ENCODE results near the gene TMEFF2. TPM values are rescaled to one million over a fixed set of nuclear protein-coding genes. Genes with fewer than 3 reads are reported as not detected.
"Not testable (repeated sequence)": the region's sequence is repeated elsewhere in the genome, so short reads cannot be mapped to it uniquely, and the experiment has no call there.

The TMEFF2 gene
- total RNA-seq, 2 experiments from 2014 or later: not detected

DNA sequence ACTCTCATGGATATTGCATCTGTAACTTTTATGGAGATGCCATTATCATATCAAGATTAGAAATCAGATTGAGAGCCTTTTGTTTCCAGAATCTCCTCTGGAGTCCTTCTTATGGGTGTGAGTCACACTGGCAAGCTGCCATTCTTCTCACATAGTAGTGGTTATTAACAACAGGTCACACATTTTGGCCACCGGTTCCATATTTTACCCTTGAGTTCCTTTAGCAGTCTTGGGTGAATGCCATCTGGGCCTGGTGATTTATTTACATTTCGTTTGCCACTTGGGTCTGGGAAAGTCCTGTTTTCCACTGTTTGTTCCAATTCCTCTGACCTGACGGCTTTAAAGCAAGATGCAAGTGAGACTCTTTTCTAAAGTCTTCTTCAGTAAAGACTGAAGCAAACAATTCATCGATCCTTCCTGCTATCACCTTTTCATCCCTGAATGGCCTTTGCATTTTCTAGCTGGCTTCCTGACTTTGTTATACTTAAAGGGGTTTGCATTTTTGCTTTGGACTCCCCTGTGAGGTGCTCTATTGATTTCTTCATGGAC is 267.3 kb downstream of the TMEFF2 start:
- Mint-ChIP-seq H3K9me3 (no peaks in the 10 kb centered on the region), H3K27me3 (no peaks in the 10 kb centered on the region), H3K27ac (no peak overlapping the region), H3K36me3 (no peaks in the 10 kb centered on the region), H3K4me3 (no peak overlapping the region), H3K4me1 (no peaks in the 10 kb centered on the region)
- DNase-seq: no peak

DNA sequence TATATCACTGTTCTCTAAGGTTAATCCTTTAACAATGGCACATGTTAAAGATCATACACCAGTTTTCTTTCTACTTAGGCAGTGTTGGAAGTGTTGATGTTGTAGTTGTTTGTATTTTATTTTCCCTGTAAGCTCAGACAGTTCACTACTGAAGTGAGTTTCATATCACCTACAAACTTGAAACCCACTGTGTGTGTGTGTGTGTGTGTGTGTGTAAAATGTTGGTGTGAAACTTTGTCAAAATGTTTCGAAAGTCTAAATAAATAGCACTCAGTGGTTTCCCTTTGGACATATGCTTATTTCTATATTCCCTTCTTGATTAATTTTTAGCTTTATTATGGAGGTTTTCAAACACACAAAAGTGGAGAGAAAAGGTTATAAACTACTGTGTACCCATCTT is 268.1 kb downstream of the TMEFF2 start:
- H3K27me3 Mint-ChIP-seq: no peaks in the 10 kb centered on the region

DNA sequence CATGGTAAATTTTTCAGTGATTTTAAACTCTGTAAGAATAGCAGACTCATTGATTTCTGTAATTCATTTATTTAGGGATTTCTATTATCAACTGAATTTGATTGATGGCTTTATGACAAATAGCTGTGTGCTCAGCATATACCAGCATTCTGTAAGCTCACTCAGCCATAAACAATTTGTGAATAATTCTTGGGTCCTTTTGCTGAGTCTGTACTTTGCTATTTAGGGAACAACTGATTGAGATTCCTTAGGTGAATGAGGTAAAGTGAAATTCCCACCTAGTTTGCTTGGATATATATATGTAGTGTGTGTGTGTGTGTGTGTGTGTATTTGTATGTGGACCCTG is 271.1 kb downstream of the TMEFF2 start:
- H3K4me3 Mint-ChIP-seq: no peak overlapping the region
- H3K9me3 Mint-ChIP-seq: no peaks in the 10 kb centered on the region
- H3K27me3 Mint-ChIP-seq: no peaks in the 10 kb centered on the region
- DNase-seq: no peak
- H3K4me1 Mint-ChIP-seq: no peaks in the 10 kb centered on the region
- H3K36me3 Mint-ChIP-seq: no peaks in the 10 kb centered on the region
- no peak overlapping the region for H3K27ac Mint-ChIP-seq

More for the DNA sequence above, 268.1 kb downstream of the TMEFF2 start:
- Mint-ChIP-seq H3K36me3 (no peaks in the 10 kb centered on the region), H3K27ac (no peak overlapping the region), H3K4me1 (no peaks in the 10 kb centered on the region), H3K9me3 (no peaks in the 10 kb centered on the region), H3K4me3 (no peak overlapping the region)
- no peak for DNase-seq

DNA sequence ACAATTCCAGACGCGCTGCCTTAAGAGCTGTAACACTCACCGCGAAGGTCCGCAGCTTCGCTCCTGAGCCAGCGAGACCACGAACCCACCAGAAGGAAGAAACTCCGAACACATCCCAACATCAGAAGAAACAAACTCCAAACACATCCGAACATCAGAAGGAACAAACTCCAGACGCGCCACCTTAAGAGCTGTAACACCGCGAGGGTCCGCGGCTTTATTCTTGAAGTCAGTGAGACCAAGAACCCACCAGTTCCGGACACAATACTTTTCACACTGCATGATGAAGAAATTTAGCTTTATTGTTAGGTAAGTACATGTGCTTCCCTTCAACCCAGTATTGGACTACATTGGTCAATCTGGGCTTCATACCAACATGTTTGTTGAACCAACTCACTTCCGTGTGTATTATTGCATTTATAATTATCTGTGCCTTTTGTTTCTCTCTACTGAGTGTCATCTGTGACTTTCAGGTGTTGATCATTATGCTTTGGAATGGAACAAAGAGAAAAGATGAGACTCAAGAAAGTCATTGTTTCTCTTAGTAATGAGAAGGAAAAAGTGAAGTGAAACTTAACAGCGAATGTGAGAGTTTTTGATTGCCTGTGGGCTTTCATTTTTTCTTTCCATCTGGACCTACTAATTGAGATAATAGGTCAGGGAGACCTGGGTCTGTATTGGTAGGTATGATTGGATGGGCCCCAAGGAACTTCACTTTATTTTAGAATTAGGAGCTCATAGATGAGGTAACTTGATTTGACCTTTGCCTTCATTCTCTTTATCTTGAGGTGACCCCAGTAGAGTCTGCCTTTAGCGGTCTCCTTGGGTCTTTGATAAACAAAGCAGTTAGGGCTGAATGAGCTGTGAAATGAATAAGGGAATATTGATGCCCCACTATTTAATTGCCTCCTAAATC is 271.7 kb downstream of the TMEFF2 start:
- no peaks in the 10 kb centered on the region for H3K36me3 Mint-ChIP-seq
- H3K4me3 Mint-ChIP-seq: no peak overlapping the region
- no peak for DNase-seq
- no peaks in the 10 kb centered on the region for H3K9me3 Mint-ChIP-seq
- H3K4me1 Mint-ChIP-seq: no peaks in the 10 kb centered on the region
- no peak overlapping the region for H3K27ac Mint-ChIP-seq
- no peaks in the 10 kb centered on the region for H3K27me3 Mint-ChIP-seq

DNA sequence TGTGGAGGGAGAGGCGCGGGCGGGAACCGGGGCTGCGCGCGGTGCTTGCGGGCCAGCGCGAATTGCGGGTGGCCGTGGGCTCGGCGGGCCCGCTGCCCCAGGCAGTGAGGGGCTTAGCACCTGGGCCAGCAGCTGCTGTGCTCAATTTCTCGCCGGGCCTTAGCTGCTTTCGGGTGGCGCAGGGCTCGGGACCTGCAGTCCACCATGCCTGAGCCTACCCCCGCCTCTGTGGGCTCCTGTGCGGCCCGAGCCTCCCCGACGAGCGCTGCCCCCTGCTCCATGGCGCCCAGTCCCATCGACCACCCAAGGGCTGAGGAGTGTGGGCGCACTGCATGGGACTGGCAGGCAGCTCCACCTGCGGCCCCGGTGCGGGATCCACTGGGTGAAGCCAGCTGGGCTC is 273.1 kb downstream of the TMEFF2 start:
- not testable (repeated sequence) for H3K4me1 Mint-ChIP-seq, H3K4me3 Mint-ChIP-seq, H3K9me3 Mint-ChIP-seq

DNA sequence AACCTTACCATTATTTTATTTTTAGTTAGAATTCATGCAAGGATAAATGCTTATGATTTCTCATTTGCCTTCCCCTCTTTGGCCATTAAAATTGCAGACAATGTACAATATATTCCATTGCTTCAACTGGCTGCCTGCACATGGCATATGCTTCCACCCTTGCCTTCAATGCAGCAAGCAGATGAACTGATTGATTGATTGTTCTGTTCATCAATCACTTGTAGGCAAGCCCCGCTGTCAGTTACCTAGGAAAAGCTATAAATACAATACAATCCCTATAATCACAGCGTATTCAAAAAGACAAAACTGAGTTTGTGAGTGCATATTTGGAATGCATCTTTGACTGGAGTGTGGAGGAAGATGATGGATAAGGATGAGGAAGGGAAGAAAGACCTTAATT is 274.2 kb downstream of the TMEFF2 start:
- Mint-ChIP-seq H3K9me3 (no peaks in the 10 kb centered on the region), H3K36me3 (no peaks in the 10 kb centered on the region), H3K4me3 (no peak overlapping the region), H3K4me1 (no peaks in the 10 kb centered on the region), H3K27ac (no peak overlapping the region), H3K27me3 (peaks cover 3% of the 10 kb centered on the region)
- no peak for DNase-seq

More for the DNA sequence above, 273.1 kb downstream of the TMEFF2 start:
- H3K36me3 Mint-ChIP-seq, DNase-seq, H3K27me3 Mint-ChIP-seq, H3K27ac Mint-ChIP-seq: not testable (repeated sequence)

DNA sequence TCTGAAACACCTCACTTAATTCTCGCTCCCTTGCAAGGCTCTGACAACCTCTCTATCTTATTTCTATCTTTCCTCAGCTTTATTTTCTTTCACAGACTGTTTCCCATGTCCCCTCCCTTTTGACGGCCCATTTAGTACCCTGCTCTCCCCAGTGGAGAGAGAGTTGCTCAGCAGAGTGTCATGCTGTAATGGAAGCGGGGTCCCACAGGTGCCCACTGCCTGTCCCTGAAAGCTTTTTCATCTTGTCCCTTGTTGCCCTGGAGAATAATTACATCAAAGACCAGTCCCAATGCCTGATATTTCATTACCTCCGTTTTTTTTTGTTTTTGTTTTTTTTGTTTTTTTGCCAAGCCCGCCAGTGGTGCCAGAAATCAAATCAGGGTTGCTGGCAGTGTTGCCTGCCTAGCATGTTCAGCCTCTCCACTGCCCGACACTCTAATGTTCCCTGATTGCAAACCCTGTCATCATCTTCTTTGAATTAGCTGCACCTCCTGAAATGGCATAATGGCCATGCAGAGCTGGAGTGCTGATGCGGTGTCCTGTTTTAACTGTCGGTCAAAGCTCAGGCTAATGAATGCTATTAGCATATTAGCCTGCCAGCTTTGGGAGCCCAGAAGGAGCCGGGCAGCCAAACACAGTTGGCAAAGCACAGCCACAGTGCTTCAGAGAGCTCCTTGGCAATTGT is 276.6 kb downstream of the TMEFF2 start:
- Mint-ChIP-seq H3K4me3 (no peak overlapping the region), H3K36me3 (no peaks in the 10 kb centered on the region), H3K9me3 (no peaks in the 10 kb centered on the region), H3K27me3 (peaks cover 5% of the 10 kb centered on the region), H3K4me1 (no peaks in the 10 kb centered on the region), H3K27ac (no peak overlapping the region)
- DNase-seq: no peak

DNA sequence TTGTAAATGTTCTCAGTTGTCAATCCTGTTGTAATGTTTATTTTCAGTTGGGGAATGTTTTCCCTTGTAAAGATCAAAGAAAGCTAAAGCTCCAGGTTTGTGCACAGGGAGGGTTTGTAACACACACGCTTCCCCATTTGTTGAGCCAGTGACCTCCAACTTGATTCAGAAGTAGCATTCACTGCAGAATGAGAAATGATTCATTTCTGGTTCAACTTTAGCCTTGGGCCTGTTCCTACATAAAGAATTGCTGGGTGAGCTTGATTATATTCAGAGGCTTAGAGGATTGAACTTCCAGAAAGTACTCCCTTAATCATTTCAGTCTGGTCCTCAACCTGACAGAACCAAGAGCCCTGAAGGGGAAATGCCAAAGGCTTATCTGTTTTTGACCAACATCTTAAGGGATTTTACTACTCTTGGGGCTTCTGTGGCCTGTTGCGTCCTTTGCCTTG is 277.3 kb downstream of the TMEFF2 start:
- no peaks in the 10 kb centered on the region for H3K36me3 Mint-ChIP-seq

DNA sequence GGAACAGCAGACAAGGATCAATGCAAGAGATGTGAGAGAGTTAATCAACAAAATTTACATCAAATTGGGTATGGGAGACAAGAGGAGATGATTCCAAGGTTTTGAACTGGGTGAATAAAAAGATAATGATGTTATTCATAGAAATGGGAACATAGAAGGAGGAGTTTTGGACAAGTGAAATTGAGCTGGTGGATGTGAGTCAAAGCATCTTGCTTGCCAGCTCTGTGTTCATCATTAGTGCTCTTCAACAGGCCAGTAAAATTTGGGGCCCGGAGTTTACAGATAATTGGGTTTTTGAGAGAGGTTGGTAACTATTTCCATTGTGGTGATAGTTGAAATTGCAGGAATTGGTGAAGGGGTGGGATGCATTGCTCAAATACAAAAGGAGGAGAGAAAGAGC is 277.9 kb downstream of the TMEFF2 start:
- Mint-ChIP-seq H3K27me3 (peaks cover 5% of the 10 kb centered on the region), H3K4me3 (no peak overlapping the region), H3K36me3 (no peaks in the 10 kb centered on the region), H3K27ac (no peak overlapping the region), H3K9me3 (no peaks in the 10 kb centered on the region), H3K4me1 (no peaks in the 10 kb centered on the region)
- DNase-seq: no peak

More for the DNA sequence above, 277.3 kb downstream of the TMEFF2 start:
- no peak overlapping the region for H3K27ac Mint-ChIP-seq
- DNase-seq: no peak
- no peaks in the 10 kb centered on the region for H3K9me3 Mint-ChIP-seq
- H3K27me3 Mint-ChIP-seq: peaks cover 5% of the 10 kb centered on the region
- no peaks in the 10 kb centered on the region for H3K4me1 Mint-ChIP-seq
- H3K4me3 Mint-ChIP-seq: no peak overlapping the region

DNA sequence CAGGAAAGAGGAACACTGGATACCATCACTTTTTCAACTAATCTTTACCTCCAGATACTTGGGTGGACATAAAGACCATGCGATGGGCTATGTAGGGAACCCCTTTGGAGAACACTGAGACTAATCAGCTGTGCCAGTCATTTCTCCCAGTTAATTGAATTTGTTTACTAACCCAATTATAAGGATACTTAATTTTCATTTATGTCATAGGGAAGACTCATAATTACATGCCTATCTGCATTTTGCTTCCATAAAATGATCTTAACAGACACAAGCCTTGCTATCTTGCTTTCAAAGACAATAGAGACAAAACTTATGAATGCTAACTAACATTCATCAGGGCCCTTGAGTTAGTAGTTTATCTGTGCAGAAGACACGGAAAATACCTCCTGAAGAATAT is 279.0 kb downstream of the TMEFF2 start:
- H3K27me3 Mint-ChIP-seq: peaks cover 5% of the 10 kb centered on the region
- no peak overlapping the region for H3K27ac Mint-ChIP-seq
- no peaks in the 10 kb centered on the region for H3K4me1 Mint-ChIP-seq
- no peaks in the 10 kb centered on the region for H3K36me3 Mint-ChIP-seq
- no peak for DNase-seq
- no peak overlapping the region for H3K4me3 Mint-ChIP-seq
- no peaks in the 10 kb centered on the region for H3K9me3 Mint-ChIP-seq

DNA sequence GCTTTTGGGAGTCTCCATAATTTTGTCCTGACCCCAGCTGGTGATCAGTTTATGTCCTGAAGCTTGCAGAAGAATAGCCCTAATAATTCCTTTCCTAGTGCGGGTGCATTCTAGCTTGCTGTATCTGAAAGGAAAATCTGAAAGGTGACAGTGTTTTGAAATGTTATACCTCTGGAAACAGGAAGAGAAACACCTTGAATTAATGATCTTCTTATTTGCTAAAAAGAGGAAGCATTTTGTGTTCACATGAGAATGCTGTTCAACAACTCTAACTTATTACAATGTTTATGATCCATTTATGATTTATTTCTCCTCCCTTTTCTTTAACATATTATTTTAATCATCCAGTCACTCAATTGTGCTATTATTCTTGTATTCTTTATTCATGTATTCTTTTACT is 280.9 kb downstream of the TMEFF2 start:
- no peak overlapping the region for H3K27ac Mint-ChIP-seq
- DNase-seq: no peak
- no peak overlapping the region for H3K4me3 Mint-ChIP-seq
- peaks cover 3% of the 10 kb centered on the region for H3K4me1 Mint-ChIP-seq
- H3K36me3 Mint-ChIP-seq: no peaks in the 10 kb centered on the region
- H3K27me3 Mint-ChIP-seq: peaks cover 5% of the 10 kb centered on the region
- no peaks in the 10 kb centered on the region for H3K9me3 Mint-ChIP-seq

DNA sequence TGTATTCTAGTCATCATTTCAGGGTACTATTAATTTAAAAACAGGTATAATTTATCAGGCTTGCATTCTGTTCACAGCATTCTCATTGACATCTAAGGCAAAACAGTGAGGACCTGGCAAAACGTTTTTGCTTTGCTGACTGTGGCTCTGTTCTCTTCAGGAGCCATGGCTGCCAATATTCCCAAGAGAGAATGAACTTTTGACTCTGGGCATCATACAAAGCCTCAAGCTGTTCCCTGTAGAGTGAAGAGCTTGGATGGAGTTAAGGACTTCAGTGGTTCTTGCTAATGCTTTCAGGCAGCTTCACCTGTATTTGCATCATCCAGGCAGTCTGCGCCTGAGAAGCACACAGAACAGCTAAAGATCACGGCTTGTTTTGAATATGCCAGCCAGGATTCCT is 282.0 kb downstream of the TMEFF2 start:
- no peaks in the 10 kb centered on the region for H3K36me3 Mint-ChIP-seq
- peaks cover 3% of the 10 kb centered on the region for H3K4me1 Mint-ChIP-seq
- no peak for DNase-seq
- no peak overlapping the region for H3K27ac Mint-ChIP-seq
- no peak overlapping the region for H3K4me3 Mint-ChIP-seq
- peaks cover 5% of the 10 kb centered on the region for H3K27me3 Mint-ChIP-seq
- H3K9me3 Mint-ChIP-seq: no peaks in the 10 kb centered on the region

DNA sequence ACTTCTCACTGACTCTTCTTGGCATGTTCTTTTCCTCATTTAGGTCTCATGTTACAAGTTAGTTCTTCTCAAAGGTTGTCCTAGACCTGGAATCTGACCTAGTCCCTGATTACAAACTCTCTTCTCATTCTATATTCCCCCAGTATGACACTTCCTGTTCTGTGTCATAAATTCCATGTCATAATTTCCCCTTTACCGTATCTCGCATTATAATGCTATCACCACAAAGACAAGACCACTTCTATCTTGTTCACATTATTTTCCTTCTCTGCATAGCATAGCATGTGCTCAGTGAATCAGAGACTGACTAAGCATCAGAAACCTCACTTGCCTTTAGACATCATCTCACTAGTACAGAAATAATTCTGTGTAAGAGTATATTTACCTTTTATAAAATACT is 284.2 kb downstream of the TMEFF2 start:
- no peak for DNase-seq
- Mint-ChIP-seq H3K27me3 (peaks cover 2% of the 10 kb centered on the region), H3K36me3 (no peaks in the 10 kb centered on the region), H3K27ac (no peak overlapping the region), H3K9me3 (no peaks in the 10 kb centered on the region), H3K4me3 (no peak overlapping the region), H3K4me1 (peaks cover 3% of the 10 kb centered on the region)

DNA sequence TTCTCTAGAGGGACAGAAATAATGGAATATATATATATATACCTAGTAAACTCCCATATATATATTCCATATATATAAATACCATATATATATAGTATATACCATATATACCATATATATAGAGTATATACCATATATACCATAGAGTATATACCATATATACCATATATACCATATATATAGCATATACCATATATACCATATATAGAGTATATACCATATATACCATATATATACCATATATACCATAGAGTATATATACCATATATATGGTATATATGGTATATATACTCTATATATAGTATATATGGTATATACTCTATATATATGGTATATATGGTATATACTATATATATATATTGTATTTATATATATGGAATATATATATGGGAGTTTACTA is 285.9 kb downstream of the TMEFF2 start:
- H3K27me3 Mint-ChIP-seq: peaks cover 6% of the 10 kb centered on the region
- H3K4me3 Mint-ChIP-seq: no peak overlapping the region
- H3K36me3 Mint-ChIP-seq: no peaks in the 10 kb centered on the region
- H3K9me3 Mint-ChIP-seq: no peaks in the 10 kb centered on the region
- H3K27ac Mint-ChIP-seq: no peak overlapping the region
- H3K4me1 Mint-ChIP-seq: peaks cover 3% of the 10 kb centered on the region
- DNase-seq: no peak

DNA sequence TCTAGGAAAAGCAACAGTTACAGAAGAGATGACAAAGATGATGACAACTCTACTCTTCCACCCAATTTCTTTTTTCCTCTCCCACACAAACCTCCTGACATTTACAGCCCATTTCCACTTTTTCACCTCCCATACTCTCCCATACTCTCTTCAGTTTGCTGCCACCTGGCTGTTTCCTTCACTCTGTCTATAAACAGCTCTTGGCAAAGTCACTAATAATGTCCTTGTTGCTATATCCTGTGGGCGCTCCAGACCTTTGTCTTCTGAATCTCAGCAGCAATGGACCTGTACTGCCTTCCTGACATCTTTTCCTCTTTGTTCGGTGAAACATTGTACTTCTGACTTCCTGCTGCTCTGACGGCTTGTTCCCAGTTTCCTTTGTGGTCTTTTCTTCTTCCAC is 287.2 kb downstream of the TMEFF2 start:
- Mint-ChIP-seq H3K4me1 (peaks cover 3% of the 10 kb centered on the region), H3K27me3 (peaks cover 6% of the 10 kb centered on the region), H3K4me3 (no peak overlapping the region), H3K36me3 (no peaks in the 10 kb centered on the region), H3K9me3 (no peaks in the 10 kb centered on the region), H3K27ac (no peak overlapping the region)
- DNase-seq: no peak
